ENCODE data around the gene PTPN9. TPM values are rescaled to one million over a fixed set of nuclear protein-coding genes. Genes with fewer than 3 reads are reported as not detected.
"Not testable (repeated sequence)": the region's sequence is repeated elsewhere in the genome, so short reads cannot be mapped to it uniquely, and the experiment has no call there.

The PTPN9 gene
- total and polyA plus RNA-seq, 10 of the 15 experiments (the other 5 are each of a cell fraction or from before 2014, with no cell fraction given): 7.8 to 29.1 (median 18.5) TPM

DNA sequence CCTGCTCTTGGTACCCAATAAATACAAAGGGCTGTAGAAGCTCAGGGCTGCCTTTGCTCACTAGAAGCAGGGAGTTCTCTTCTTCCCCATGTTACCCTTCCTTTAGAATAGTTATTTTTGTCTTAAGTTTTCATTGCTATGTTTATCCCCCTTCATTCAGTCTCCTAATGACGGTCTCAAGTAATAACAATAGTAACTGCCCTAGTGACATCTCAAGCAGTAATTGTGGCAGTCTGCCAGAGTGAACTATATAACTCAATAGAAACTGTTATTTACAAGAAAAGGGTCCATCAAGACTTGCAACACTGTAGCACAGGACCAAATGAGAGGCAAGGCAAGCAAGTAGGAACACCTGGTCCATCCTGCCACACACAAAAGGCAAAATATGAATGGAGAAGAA lies 95.2 kb downstream of the PTPN9 start:
- CTCF ChIA-PET: no interaction called here
- BruUV-seq (replicated peaks): no TSS peak

DNA sequence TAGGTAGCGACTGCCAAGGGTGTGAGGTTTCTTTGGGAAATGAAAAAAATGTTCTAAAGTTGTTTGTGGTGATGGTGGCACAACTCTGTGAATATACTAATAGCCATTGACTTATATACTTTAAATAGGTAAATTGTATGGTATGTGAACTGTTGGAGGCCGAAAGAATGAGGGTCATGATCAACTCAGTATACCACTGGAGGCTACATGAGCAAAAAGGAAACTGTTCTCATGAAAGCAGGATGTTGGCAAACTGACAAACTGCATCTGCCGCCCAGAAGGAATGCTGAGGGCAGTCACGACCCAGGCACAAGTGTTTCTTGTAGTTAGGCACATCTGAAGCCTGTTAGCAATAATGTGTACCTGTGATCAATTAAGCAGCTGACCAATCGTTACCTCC lies 95.6 kb downstream of the PTPN9 start:
- CTCF ChIA-PET; POLR2A ChIA-PET; H3K9ac ChIP-seq (ENCODE audit: control insufficient read depth, insufficient read depth, low read length); H3K4me2 ChIP-seq (ENCODE audit: control insufficient read depth, insufficient read depth); H3K27me3 ChIP-seq (replicated peaks in 1 of 2; ENCODE audit: control insufficient read depth in 2 of 2, insufficient read depth in 2 of 2, low read length in 1 of 2); BruUV-seq (replicated peaks); ATAC-seq; DNase-seq (ENCODE audit: low read depth, low spot score); H2AFZ ChIP-seq (ENCODE audit: control insufficient read depth, low read depth, low read length); intact Hi-C loops (cut with micrococcal nuclease; ENCODE audit: unreplicated experiment); H3K27ac ChIP-seq (ENCODE audit: control insufficient read depth, insufficient read depth); H3K36me3 ChIP-seq (ENCODE audit: control insufficient read depth in 2 of 2, insufficient read depth in 2 of 2, low read length in 1 of 2); H4K20me1 ChIP-seq (ENCODE audit: control insufficient read depth, insufficient read depth); H3K79me2 ChIP-seq (ENCODE audit: control insufficient read depth, insufficient read depth, low read length); FAIRE-seq; H3K9me3 ChIP-seq (replicated peaks; ENCODE audit: control insufficient read depth, insufficient read depth, low read length); in situ Hi-C loops (cut with MboI); RAD21 ChIA-PET (ENCODE audit: unreplicated experiment); H3K4me1 ChIP-seq (ENCODE audit: control insufficient read depth, insufficient read depth, low read length); SMC1A ChIA-PET (ENCODE audit: uncharacterized antibody, unreplicated experiment); H3K4me3 ChIP-seq: not testable (repeated sequence)
- 93% methylated on average over 5 of the region's 5 CpGs for WGBS (ENCODE audit: insufficient coverage, insufficient replicate concordance, low lambda C conversion rate, missing lambda C conversion rate)

More for the DNA sequence above, 95.2 kb downstream of the PTPN9 start:
- RAD21 ChIA-PET (ENCODE audit: unreplicated experiment): no interaction called here
- Histone ChIP-seq H3K4me2 (ENCODE audit: control insufficient read depth, insufficient read depth) (no peak overlapping the region), H3K36me3 (ENCODE audit: control insufficient read depth in 2 of 2, insufficient read depth in 2 of 2, low read length in 1 of 2) (peaks cover 2 to 7% of the 10 kb centered on the region in 2 experiments), H2AFZ (ENCODE audit: control insufficient read depth, low read depth, low read length) (no peak overlapping the region), H3K27ac (ENCODE audit: control insufficient read depth, insufficient read depth) (no peak overlapping the region), H3K79me2 (ENCODE audit: control insufficient read depth, insufficient read depth, low read length) (no peaks in the 10 kb centered on the region), H3K4me1 (ENCODE audit: control insufficient read depth, insufficient read depth, low read length) (no peaks in the 10 kb centered on the region), H3K4me3 (no peak overlapping the region), H3K9ac (ENCODE audit: control insufficient read depth, insufficient read depth, low read length) (no peak overlapping the region), H3K27me3 (replicated peaks in 1 of 2; ENCODE audit: control insufficient read depth in 2 of 2, insufficient read depth in 2 of 2, low read length in 1 of 2) (no peaks in the 10 kb centered on the region), H4K20me1 (ENCODE audit: control insufficient read depth, insufficient read depth) (no peaks in the 10 kb centered on the region), H3K9me3 (replicated peaks; ENCODE audit: control insufficient read depth, insufficient read depth, low read length) (no peaks in the 10 kb centered on the region)
- SMC1A ChIA-PET (ENCODE audit: uncharacterized antibody, unreplicated experiment): interaction anchor here (1.1 kb wide), 1 partner anchor 9 kb away, joined by 3 read pairs; no protein-coding TSS in a partner anchor
- ATAC-seq (no peak), FAIRE-seq (no peak), DNase-seq (ENCODE audit: low read depth, low spot score) (no peak)
- POLR2A ChIA-PET: no interaction called here
- in situ Hi-C loops (cut with MboI): no loop called here
- intact Hi-C loops (cut with micrococcal nuclease; ENCODE audit: unreplicated experiment): no loop called here
- no peak for TF ChIP-seq GATAD2B (conservative IDR thresholded peaks at IDR 0.05; ENCODE audit: low read depth)
- no peak for TF ChIP-seq KDM1A (IDR thresholded peaks at IDR 0.05; ENCODE audit: borderline replicate concordance)
- no peak for TF ChIP-seq NFYA (IDR thresholded peaks at IDR 0.05; ENCODE audit: borderline replicate concordance, low read depth, low read length)
- TF ChIP-seq ZNF592 (IDR thresholded peaks at IDR 0.05): no peak
- TF ChIP-seq MYB (IDR thresholded peaks at IDR 0.05; ENCODE audit: borderline replicate concordance, low read depth, low read length): no peak
- 50% methylated on average over 1 of the region's 1 CpG for WGBS (ENCODE audit: insufficient coverage, insufficient replicate concordance, low lambda C conversion rate, missing lambda C conversion rate)
